GM12892 (cell line): ENCODE results near the gene KIRREL1.
"Not testable (repeated sequence)": the region's sequence is repeated elsewhere in the genome, so short reads cannot be mapped to it uniquely, and the experiment has no call there.

Experiments used
- DNase-seq: peaks from one replicate; pipeline ENCODE4 v3.0.0; 2011; ENCODE audit not compliant: insufficient read length
- FAIRE-seq: peaks from 2 replicates; lab custom pipeline; 2011; peaks lifted over from hg19 to GRCh38; lab: Jason Lieb, UNC
- POLR2A ChIP-seq: IDR thresholded peaks from 2 replicates; pipeline ENCODE4 v1.6.1; 2011; ENCODE audit warnings: low read depth, low read length, control low read depth
- POLR2AphosphoS5 ChIP-seq: IDR thresholded peaks from 2 replicates; pipeline ENCODE4 v1.6.1; 2011; ENCODE audit warnings: low read depth, low read length, control low read depth
- TAF1 ChIP-seq: IDR thresholded peaks from 2 replicates; pipeline ENCODE4 v1.6.1; 2011; ENCODE audit warnings: low read depth, mild to moderate bottlenecking, control low read depth, low read length, borderline replicate concordance

The KIRREL1 gene

DNA sequence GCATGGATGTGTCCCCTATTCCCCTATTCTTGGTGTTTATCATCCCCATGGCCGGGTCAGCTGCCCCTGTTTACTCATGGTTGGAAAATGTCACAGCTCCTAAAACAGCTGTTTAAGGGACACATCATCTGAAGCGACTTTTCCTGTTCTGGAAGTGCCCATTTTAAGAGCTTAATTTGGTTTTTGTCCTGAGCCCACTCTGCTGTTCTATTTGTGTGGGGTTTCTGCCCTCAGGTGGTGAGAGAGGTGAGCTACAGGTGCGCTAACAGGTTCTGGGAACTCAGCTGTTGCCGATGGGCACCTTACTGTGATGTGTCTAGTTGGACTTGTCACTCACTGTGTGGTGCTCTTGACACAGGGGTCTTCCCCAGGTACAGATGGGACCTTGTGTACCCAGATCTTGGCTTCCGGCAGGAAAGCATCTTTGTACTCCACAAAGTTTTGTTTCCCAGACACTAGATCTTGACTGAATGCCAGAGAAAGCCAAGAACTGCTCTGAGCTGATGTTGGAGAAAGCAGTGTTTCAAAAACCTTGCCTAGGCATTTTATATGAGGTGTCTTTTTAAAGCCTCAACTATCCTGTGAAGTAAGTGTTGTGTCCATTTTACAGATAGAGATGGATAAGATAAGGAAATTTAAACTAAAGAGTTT, 128.3 kb downstream of the KIRREL1 start:
- no peak for TF ChIP-seq POLR2A
- no peak for TF ChIP-seq TAF1
- no peak for TF ChIP-seq POLR2AphosphoS5
- no peak for FAIRE-seq
- no peak for DNase-seq

DNA sequence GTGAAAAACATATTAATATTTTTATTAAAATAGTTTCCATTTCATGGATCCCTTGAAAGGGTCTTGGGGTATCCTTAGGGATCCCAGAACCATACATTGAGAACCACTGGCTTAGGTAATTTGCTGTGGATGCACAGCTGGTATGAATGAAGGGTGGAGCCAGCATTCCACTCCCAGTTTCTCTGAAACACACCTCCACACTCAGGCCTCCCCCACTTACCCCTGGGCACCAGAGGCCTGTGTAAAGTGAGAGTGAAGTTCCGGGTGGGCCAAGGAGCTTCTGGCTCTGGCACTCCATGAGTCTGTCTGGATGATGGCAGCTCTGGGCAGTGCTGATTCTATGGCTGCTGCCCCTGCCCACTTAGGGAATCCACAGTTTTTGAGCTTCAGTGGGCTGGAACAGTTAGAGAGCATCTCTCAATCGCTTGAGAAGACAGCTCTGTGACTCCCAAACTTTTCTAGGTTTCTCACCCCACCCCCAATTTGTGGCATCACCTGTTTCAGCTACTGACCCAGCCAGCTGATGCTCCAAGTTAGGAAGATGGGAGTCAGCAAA, 129.5 kb downstream of the KIRREL1 start:
- TF ChIP-seq POLR2A: no peak
- TF ChIP-seq POLR2AphosphoS5: no peak
- no peak for TF ChIP-seq TAF1
- no peak for FAIRE-seq
- DNase-seq: no peak

DNA sequence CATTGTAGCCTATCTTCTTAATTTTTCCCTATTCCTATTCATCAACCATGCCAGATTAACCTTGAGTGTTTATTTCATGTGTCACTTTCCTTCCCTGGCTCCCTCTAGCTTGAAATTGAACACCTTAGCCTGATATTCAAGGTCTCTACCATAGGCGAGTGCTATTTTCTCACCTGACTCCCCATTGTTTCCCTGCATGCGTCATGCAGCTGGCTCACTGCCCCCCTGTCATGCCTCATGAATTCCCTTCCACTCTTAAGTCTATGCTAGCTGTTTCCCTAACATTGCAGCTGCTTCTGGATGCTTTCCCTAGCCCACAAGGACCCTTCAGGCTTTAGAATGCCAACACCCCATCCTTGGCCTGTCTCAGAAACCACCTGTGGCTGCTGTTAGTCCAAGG, 130.6 kb downstream of the KIRREL1 start:
- DNase-seq (no peak), FAIRE-seq (no peak)
- TF ChIP-seq POLR2A: no peak
- no peak for TF ChIP-seq TAF1
- no peak for TF ChIP-seq POLR2AphosphoS5

DNA sequence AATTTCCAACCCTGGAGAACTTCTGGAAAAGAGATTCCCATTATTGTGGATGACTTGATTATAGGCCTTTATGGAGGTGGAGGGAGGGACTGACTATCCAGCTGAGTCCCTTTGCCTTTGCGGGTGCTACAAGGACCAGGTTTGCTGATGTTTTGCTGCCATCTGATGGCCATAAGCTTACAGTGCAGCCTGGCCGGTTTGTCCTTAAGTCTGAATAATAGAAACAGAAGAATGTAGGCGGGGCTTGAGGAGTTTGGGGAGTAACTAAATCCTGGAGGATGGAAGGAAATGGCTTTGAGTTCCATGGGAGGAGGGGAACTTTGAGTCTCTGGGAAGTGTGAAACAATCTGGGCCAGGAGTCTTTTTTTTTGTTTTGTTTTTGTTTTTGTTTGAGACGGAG, 131.6 kb downstream of the KIRREL1 start:
- FAIRE-seq: peak; percentile 67
- TF ChIP-seq TAF1 (no peak), POLR2AphosphoS5 (no peak), POLR2A (no peak)

DNA sequence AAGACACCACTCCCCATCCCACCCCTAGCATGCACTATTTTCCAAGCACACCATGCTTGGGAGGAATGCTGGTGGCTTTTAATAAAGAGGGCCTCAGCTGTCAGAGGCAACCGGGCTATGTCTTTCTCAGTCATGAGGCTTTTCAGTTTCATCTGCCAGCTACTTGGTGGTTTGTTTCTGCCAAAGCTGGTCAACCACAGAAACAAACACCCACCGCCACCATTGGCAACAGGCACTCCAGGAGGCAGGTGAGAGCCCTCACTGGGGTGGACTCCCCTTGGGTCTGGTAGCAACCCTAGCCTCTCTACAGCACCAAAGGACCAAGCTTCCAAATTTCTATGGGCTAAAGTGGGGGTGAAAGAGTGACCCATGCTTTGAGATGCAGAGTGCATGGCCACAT, 133.0 kb downstream of the KIRREL1 start:
- FAIRE-seq (no peak), DNase-seq (no peak)
- TF ChIP-seq POLR2A (no peak), TAF1 (no peak), POLR2AphosphoS5 (no peak)

More for the DNA sequence above, 131.6 kb downstream of the KIRREL1 start:
- peak; percentile 48 for DNase-seq

DNA sequence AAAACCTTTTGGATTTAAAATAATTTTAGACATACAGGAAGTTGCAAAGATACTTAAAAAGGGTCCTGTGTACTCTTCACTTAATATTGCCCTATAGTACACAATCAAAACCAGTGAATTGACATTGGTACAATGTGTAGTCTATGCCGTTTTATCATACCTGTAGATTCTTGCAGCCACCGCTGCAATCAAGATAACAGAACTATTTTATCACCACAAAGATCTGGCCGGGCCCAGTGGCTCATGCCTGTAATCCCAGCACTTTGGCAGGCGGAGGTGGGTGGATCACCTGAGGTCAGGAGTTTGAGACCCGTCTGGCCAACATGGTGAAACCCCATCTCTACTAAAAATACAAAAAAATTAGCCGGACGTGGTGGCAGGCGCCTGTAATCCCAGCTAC, 135.1 kb downstream of the KIRREL1 start:
- DNase-seq, FAIRE-seq: not testable (repeated sequence)

DNA sequence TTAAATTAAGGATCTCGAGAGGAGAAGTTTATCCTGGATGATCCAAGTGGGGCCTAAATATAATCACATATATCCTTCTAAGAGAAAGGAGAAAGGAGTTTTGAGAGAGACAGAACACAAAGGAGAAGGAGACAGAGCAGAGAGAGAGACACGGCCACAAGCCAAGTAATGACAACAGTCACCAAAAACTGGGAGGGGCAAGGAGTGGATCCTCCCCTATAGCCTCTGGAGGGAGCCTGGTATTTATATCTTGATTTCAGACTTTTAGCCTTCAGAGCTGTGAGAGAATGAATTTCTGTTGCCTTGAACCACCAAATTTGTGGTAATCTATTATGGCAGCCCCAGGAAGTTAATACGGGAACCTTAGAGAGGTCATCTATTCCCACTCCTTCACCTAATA, 137.8 kb downstream of the KIRREL1 start:
- TF ChIP-seq POLR2AphosphoS5 (no peak), POLR2A (no peak), TAF1 (no peak)
- FAIRE-seq: no peak
- DNase-seq: no peak

DNA sequence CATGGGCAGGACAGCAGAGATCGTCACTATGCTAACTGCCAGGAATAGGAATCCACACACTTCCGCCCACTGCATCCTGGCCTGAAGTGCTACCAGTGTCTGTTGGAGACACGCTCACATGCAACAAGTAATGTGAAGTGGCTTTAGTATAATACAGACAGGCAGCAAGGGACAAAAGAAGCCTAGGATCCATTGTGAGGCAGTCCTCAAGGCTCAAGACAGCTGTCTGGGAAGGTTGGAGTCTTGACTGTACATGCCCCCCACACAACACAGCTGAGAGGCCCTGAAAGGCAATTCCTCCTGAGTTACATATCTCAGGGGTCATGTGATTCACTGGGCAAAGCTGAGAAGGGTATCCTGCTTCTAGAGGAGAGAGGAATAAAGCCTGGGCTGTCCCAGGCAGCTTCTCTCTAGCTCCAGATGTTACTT, 147.3 kb downstream of the KIRREL1 start:
- DNase-seq: no peak
- peak; percentile 27 for FAIRE-seq

DNA sequence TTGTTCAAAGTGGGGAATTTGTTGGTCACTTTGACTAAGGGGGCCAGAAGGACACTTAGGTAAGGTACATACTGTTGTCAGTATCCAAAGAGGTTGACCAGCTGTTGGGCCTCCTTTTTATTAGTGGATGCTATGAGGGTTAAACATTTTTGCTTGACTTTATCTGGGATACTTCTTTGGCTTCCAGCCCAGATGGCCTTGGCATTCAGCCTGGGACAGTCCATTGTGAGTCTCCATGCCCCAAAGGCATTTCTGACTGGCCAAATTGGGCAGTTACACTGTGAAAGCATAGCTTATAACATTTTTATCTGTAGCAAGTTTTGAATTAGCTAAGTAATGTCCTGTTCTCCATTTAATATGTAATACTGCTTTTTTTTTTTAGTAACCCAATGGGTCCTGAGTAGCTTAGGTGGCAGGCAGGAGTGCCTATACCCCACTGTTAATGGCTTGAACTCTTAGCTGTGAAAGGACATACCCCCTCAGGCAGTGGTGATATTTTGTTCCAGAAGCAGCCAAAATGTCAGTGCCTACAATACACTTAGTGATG, 151.8 kb downstream of the KIRREL1 start:
- DNase-seq (no peak), FAIRE-seq (no peak)
- TF ChIP-seq POLR2AphosphoS5 (no peak), TAF1 (no peak), POLR2A (no peak)

More for the DNA sequence above, 147.3 kb downstream of the KIRREL1 start:
- no peak for TF ChIP-seq POLR2AphosphoS5
- no peak for TF ChIP-seq TAF1
- TF ChIP-seq POLR2A: no peak

DNA sequence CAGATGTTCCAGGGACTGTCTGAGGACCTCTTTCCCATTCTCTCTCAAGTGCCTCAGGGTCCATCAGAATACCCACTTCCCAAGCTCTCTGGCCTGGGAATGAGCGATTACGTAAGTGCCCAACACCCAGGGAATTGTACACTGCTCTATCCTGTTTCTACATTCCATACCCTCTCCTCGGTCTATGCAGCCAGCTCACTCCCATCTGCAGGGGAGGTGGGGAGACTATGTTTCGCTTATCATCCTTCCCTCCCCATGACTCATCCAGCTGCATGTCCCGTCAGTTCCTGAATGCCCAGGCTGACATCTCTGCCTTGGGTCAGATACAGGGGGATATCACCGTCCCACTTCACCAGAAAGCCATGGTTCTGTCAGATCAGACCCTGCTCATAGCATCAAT, 152.7 kb downstream of the KIRREL1 start:
- DNase-seq: no peak
- no peak for FAIRE-seq
- TF ChIP-seq POLR2AphosphoS5 (no peak), TAF1 (no peak), POLR2A (no peak)

DNA sequence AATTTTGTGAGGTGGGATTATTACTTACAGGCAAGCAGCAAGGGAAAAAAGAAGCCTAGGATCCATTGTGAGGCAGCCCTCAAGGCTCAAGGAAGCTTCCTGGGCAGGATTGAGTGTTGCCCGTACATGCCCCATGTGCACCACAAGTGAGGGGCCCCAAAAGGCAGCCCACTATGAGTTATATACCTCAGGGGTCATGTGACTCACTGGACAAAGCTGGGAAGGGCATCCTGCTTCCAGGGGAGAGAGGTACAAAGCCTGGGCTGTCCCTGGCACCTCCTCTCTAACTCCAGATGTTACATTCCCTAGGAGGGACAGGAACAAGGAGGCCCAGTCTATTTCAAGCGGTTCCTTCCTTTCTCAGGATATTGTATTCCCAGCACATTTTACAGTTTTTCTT, 153.3 kb downstream of the KIRREL1 start:
- FAIRE-seq (no peak), DNase-seq (no peak)
- no peak for TF ChIP-seq POLR2AphosphoS5

DNA sequence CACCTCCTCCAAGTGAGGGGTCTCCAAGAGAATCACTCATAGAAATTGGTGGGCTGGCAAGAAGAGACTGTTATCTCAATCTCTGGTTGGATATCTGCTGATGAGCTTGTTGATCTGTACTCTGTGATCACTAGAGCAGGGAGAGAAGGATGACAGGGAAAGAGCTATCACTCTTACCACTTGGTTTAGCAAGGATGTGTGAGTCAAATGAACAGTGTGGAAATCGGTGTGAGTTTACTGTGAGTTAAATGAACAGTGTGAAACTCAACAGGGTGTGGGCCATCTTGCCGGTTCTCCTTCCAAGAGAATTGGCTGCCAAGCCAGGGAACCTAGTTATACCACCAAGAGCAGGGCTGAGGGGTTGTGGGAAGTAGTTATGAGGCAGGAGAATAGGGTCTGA, 154.0 kb downstream of the KIRREL1 start:
- no peak for TF ChIP-seq POLR2A
- TF ChIP-seq POLR2AphosphoS5: no peak
- TF ChIP-seq TAF1: no peak
- no peak for FAIRE-seq
- no peak for DNase-seq
